ENCODE data around the gene KRTAP5-8. TPM values are rescaled to one million over a fixed set of nuclear protein-coding genes. Genes with fewer than 3 reads are reported as not detected.

Gene KRTAP5-8
- total and polyA plus RNA-seq, 2 experiments from 2014 or later, result not detected

GRCh38 chr11:71544525-71545214 is 6.8 kb downstream of the KRTAP5-8 start:
- no peaks in the 10 kb centered on the region for H3K79me2 ChIP-seq (replicated peaks; ENCODE audit: insufficient read depth)
- Mint-ChIP-seq H3K36me3 (ENCODE audit: low read depth) (peaks cover 16% of the 10 kb centered on the region; the same call in 2 of the 3 replicates), H3K9me3 (peaks cover 18% of the 10 kb centered on the region), H3K4me3 (no peak overlapping the region), H3K4me1 (peaks cover 12% of the 10 kb centered on the region), H3K27me3 (ENCODE audit: insufficient read depth, low read depth, poor library complexity) (peaks cover 3% of the 10 kb centered on the region), H3K27ac (no peak overlapping the region)
- H3K4me3 ChIP-seq, result no peak overlapping the region
- ATAC-seq (no peak), DNase-seq (ENCODE audit: low spot score) (no peak)
- peaks cover 6% of the 10 kb centered on the region; the same call in 1 of the 2 replicates for H3K9me2 ChIP-seq (ENCODE audit: insufficient read depth)
- H3K36me3 ChIP-seq (ENCODE audit: insufficient read depth), result no peaks in the 10 kb centered on the region
- H3K27me3 ChIP-seq (ENCODE audit: insufficient read depth), result no peaks in the 10 kb centered on the region
- H3K4me1 ChIP-seq (ENCODE audit: insufficient read depth), result peaks cover 10% of the 10 kb centered on the region; the same call in 1 of the 2 replicates
- TF ChIP-seq JUNB (IDR thresholded peaks at IDR 0.05; ENCODE audit: unreplicated experiment) (no peak), EZH2 (IDR thresholded peaks at IDR 0.05; ENCODE audit: low read depth, unreplicated experiment) (no peak), ZNF462 (CRISPR knock-in tag; IDR thresholded peaks at IDR 0.05) (no peak), CREB1 (CRISPR knock-in tag; IDR thresholded peaks at IDR 0.05; ENCODE audit: low read depth) (no peak), EZH2phosphoT487 (IDR thresholded peaks at IDR 0.05; ENCODE audit: unreplicated experiment) (no peak), ZNF114 (CRISPR knock-in tag; IDR thresholded peaks at IDR 0.05) (no peak), STAT1 (IDR thresholded peaks at IDR 0.05; ENCODE audit: unreplicated experiment) (no peak)
- H3F3A ChIP-seq (replicated peaks; ENCODE audit: low read depth), result no peaks in the 10 kb centered on the region
- no peak overlapping the region for H3K27ac ChIP-seq (ENCODE audit: low read depth)
- no peak overlapping the region for H2AFZ ChIP-seq
- H4K20me1 ChIP-seq (replicated peaks; ENCODE audit: insufficient read depth), result no peaks in the 10 kb centered on the region
- H3K4me2 ChIP-seq, result no peak overlapping the region
